Upper lobe of left lung (tissue), 6 donors: Measurements from ENCODE around the gene CHMP6. TPM values are rescaled to one million over a fixed set of nuclear protein-coding genes. Genes with fewer than 3 reads are reported as not detected.

Source experiments
- ATAC-seq, 2 donors: fragments of 200-7000 bp; cut with Tn5 transposase; one replicate each; pipeline ENCODE4 v1.9.1; 2022; ENCODE audit warnings: mild to moderate bottlenecking in 2 of 2, moderate library complexity in 2 of 2; ENCODE audit not compliant: low FRiP score in 2 of 2
- DNase-seq, 2 donors: peaks; one replicate each; pipeline ENCODE4 v3.0.0-alpha.2; 2019 to 2020
- H3K27ac ChIP-seq, 4 donors: fragments of 200-600 bp; sonication (generic); one replicate each; pipeline ENCODE4 v1.5.1; 2016 to 2019
- H3K27me3 ChIP-seq, 4 donors: fragments of 200-600 bp; sonication (generic); one replicate each; pipeline ENCODE4 v1.5.1; 2017 to 2019
- H3K36me3 ChIP-seq, 4 donors: fragments of 200-600 bp; sonication (generic); one replicate each; pipeline ENCODE4 v1.5.1; 2016 to 2019
- H3K4me1 ChIP-seq, 4 donors: fragments of 200-600 bp; sonication (generic); one replicate each; pipeline ENCODE4 v1.5.1; 2018 to 2019
- H3K4me3 ChIP-seq, 4 donors: fragments of 200-600 bp; sonication (generic); one replicate each; pipeline ENCODE4 v1.5.1; 2017 to 2019; ENCODE audit warnings: mild to moderate bottlenecking in 2 of 4, moderate library complexity in 1 of 4
- H3K9me3 ChIP-seq, 4 donors: fragments of 200-600 bp; sonication (generic); one replicate each; pipeline ENCODE4 v1.5.1; 2018 to 2019
- CTCF ChIP-seq, 6 experiments: fragments of 450-650 bp in 4 of 6; fragments of 200-600 bp in 2 of 6; sonication (generic) in 2 of 6; IDR thresholded peaks; one replicate each; pipeline ENCODE4 v1.5.1; 2016 to 2019; ENCODE audit warnings: antibody characterized with exemption in 6 of 6
- EP300 ChIP-seq, 4 donors: sonication (generic); formaldehyde crosslinking; IDR thresholded peaks; one replicate each; pipeline ENCODE4 v1.5.1; 2017; ENCODE audit warnings: antibody characterized with exemption in 4 of 4, control low read depth in 2 of 4
- POLR2A ChIP-seq, 4 donors: fragments of 450-650 bp; IDR thresholded peaks; one replicate each; pipeline ENCODE4 v1.5.1; 2016 to 2017; ENCODE audit warnings: antibody characterized with exemption in 4 of 4, mild to moderate bottlenecking in 2 of 4
- POLR2AphosphoS5 ChIP-seq, 2 donors: sonication (generic); formaldehyde crosslinking; IDR thresholded peaks; one replicate each; pipeline ENCODE4 v1.5.1; 2017; ENCODE audit warnings: antibody characterized with exemption in 2 of 2
- WGBS, 2 donors: methylation state at CpG; one replicate each; pipeline ENCODE4 v1.1.5; 2017 to 2018; 5-methylcytosine and 5-hydroxymethylcytosine counted together
- total RNA-seq, 6 donors: library from RNA; depleted of rRNA in 4 of 6; stranded (reverse); fragments of >200 nt in 4 of 6; gene quantifications; one replicate each; pipeline versions ENCODE4 v1.1.0 to v1.2.1, GENCODE V29; 2016 to 2021
- donor health status: DM: no; HTN: no; CAD: no; lungs with moderate emphysema.
- donor health status: DM: no; HTN: yes; CAD: no; lungs with severe emphysema.

The CHMP6 gene
- total RNA-seq, 6 donors from 2014 or later = 29.5 to 75.4 (median 34.8) TPM

DNA sequence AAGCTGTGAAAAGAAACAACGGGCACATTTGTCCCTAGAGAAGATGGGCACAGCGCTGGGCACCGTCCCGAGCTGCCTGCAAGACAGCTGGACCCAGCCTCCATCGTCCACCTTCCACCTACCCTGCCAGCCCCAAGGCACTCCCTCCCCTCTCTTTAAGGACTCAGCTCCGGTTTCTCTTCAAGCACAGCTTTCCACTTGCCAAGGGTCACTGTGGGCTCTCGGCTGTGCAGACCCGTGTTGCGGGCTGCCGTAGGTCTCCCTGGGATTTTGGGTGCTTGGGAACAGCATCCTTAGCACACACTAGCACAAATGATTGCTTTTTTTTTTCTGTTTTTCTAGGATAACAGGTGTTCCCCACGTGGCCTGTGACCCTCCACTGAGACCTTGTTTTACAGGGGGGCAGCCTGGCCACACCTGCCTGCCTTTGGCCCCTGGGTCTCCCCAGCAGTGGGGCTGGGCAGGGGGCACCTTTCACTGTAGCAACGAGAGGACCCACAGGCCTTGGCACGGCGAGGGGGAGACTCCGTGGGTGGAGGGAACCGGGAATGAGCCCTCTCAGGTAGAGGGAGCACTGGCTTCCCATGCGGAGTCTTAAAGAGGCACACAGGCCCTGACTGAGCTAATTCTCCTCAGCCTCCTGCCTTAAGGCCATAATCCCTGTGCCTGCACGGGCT, 1.4 kb downstream of the CHMP6 start:
- Histone ChIP-seq H3K9me3 (no peaks in the 10 kb centered on the region), H3K27me3 (no peaks in the 10 kb centered on the region), H3K36me3 (peaks cover 4 to 36% (median 34%) of the 10 kb centered on the region in 4 donors), H3K4me1 (peaks cover 19 to 62% (median 41%) of the 10 kb centered on the region in 4 donors), H3K27ac (no peak overlapping the region), H3K4me3 (peak overlapping the region in 3 of 4 donors; percentile 94 to 99 (median 97))
- DNase-seq (peak; percentile 44 to 71), ATAC-seq (no peak)
- 49 to 50% methylated on average over 11 to 18 of the region's 18 CpGs for WGBS, 2 donors
- TF ChIP-seq POLR2AphosphoS5 (IDR thresholded peaks at IDR 0.05) (no peak), CTCF (IDR thresholded peaks at IDR 0.05) (no peak), EP300 (IDR thresholded peaks at IDR 0.05) (no peak), POLR2A (IDR thresholded peaks at IDR 0.05) (no peak)

GRCh38 chr17:80995131-80995530, 3.5 kb downstream of the CHMP6 start:
- Histone ChIP-seq H3K4me3 (no peak overlapping the region), H3K4me1 (peaks cover 14 to 51% (median 29%) of the 10 kb centered on the region in 4 donors), H3K9me3 (no peaks in the 10 kb centered on the region), H3K36me3 (peaks cover 10 to 57% (median 54%) of the 10 kb centered on the region in 4 donors), H3K27ac (peak overlapping the region in 1 of 4 donors; percentile 30), H3K27me3 (no peaks in the 10 kb centered on the region)
- DNase-seq (no peak), ATAC-seq (no peak)
- no peak for TF ChIP-seq CTCF (IDR thresholded peaks at IDR 0.05)
- no peak for TF ChIP-seq POLR2AphosphoS5 (IDR thresholded peaks at IDR 0.05)
- no peak for TF ChIP-seq EP300 (IDR thresholded peaks at IDR 0.05)
- TF ChIP-seq POLR2A (IDR thresholded peaks at IDR 0.05) = no peak
- WGBS, 2 donors = 92 to 94% methylated on average over 12 to 13 of the region's 13 CpGs

- DNase-seq (peak in 1 of 2 donors; percentile 76), ATAC-seq (peak in 1 of 2 donors; percentile 23)
- Histone ChIP-seq H3K36me3 (peaks cover 10 to 64% (median 57%) of the 10 kb centered on the region in 4 donors), H3K4me1 (peaks cover 17 to 47% (median 26%) of the 10 kb centered on the region in 4 donors), H3K9me3 (no peaks in the 10 kb centered on the region), H3K27me3 (no peaks in the 10 kb centered on the region), H3K27ac (peak overlapping the region in 3 of 4 donors; percentile 27 to 62 (median 48)), H3K4me3 (no peak overlapping the region)
- TF ChIP-seq EP300 (IDR thresholded peaks at IDR 0.05) (no peak), POLR2AphosphoS5 (IDR thresholded peaks at IDR 0.05) (no peak), POLR2A (IDR thresholded peaks at IDR 0.05) (no peak), CTCF (IDR thresholded peaks at IDR 0.05) (no peak)
- 87 to 91% methylated on average over 5 to 25 of the region's 25 CpGs for WGBS, 2 donors
Measured at GRCh38 chr17:80996422-80997305, 5.0 kb downstream of the CHMP6 start.

DNA sequence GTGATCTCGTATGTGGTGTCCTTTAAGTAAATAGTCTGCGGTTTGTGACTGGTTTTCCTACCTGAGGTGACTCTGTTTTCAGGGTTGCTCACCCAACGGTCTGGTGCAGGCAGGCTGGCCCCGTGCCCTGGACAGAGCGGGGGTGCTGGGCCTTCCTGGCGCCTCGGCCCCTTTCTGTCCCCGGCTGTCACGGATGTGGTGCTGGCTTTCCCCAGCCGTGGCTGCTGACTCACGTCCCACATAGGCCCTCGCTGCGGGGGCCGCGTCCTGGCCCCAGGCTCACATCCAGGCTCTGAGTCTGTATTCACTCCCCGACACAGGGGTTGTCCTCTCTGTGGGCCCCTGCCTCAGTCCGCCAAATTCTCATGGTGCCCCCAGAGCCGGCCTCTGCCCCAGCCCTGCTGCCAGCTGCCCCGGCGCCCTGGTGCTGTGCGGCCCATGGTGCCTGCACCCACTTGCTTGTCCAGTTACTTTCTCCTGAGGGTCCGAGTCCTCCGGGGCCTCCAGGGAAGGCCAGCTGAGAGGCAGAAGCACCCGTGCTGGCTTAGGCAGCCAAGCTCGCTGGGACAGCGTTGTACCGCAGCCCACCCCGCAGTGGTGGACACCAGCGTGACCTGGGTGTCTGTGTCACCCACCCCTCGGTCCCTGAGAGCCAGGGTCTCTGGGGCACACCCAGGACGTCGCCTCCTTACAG, 5.9 kb downstream of the CHMP6 start:
- Histone ChIP-seq H3K27me3 (no peaks in the 10 kb centered on the region), H3K4me3 (no peak overlapping the region), H3K27ac (peak overlapping the region in 1 of 4 donors; percentile 62), H3K4me1 (peaks cover 25 to 51% (median 31%) of the 10 kb centered on the region in 4 donors), H3K9me3 (no peaks in the 10 kb centered on the region), H3K36me3 (peaks cover 10 to 64% (median 57%) of the 10 kb centered on the region in 4 donors)
- TF ChIP-seq POLR2A (IDR thresholded peaks at IDR 0.05) = no peak
- no peak for TF ChIP-seq CTCF (IDR thresholded peaks at IDR 0.05)
- TF ChIP-seq POLR2AphosphoS5 (IDR thresholded peaks at IDR 0.05) = no peak
- no peak for TF ChIP-seq EP300 (IDR thresholded peaks at IDR 0.05)
- DNase-seq = peak in 1 of 2 donors; percentile 80
- WGBS, 2 donors = 91 to 95% methylated on average over 18 to 31 of the region's 32 CpGs
- no peak for ATAC-seq
